Cardiac muscle cell (in vitro differentiated cells and primary cell): ENCODE results near the gene ADAMTS2. TPM values are rescaled to one million over a fixed set of nuclear protein-coding genes. Genes with fewer than 3 reads are reported as not detected.
A peak's percentile ranks its signal among the peaks of the same experiment; 100 is the strongest.

Experiments used
- DNase-seq, 2 donors: peaks; one replicate each; pipeline versions ENCODE4 v3.0.0 to v3.0.0-alpha.2; 2010 to 2017; ENCODE audit warnings: low read depth in 1 of 2, low spot score in 1 of 2
- H3K27ac ChIP-seq: fragments of 200-600 bp; sonication (generic); 2 replicates; pipeline ENCODE4 v1.5.1; 2016
- H3K27me3 ChIP-seq: fragments of 200-600 bp; sonication (generic); 2 replicates; pipeline ENCODE4 v1.6.0; 2016; ENCODE audit warnings: control low read depth
- H3K36me3 ChIP-seq: fragments of 200-600 bp; sonication (generic); 2 replicates; pipeline ENCODE4 v1.5.1; 2016; ENCODE audit warnings: control low read depth
- H3K4me1 ChIP-seq: fragments of 200-600 bp; sonication (generic); 2 replicates; pipeline ENCODE4 v1.8.1; 2017; ENCODE audit warnings: low read depth, mild to moderate bottlenecking, mixed run types
- H3K4me3 ChIP-seq: fragments of 200-600 bp; sonication (generic); 2 replicates; pipeline ENCODE4 v1.5.1; 2016; ENCODE audit warnings: mild to moderate bottlenecking
- H3K9me3 ChIP-seq: fragments of 200-600 bp; sonication (generic); 2 replicates; pipeline ENCODE4 v1.5.1; 2017; ENCODE audit warnings: low read depth, mild to moderate bottlenecking, control low read depth
- CTCF ChIP-seq: IDR thresholded peaks from 2 replicates; pipeline ENCODE4 v1.5.1; 2012; ENCODE audit warnings: low read depth, mild to moderate bottlenecking, low read length
- polyA plus RNA-seq: library from polyadenylated mRNA; unstranded; fragments of >200 nt; fragmentation: Nextera tagmentation; extraction: Ambion mirVana; gene quantifications from 2 replicates; pipeline ENCODE4 v1.2.1, GENCODE V29; 2016
- total RNA-seq: library from RNA; depleted of rRNA; stranded (reverse); fragments of >200 nt; gene quantifications from 2 replicates; pipeline ENCODE4 v1.2.3, GENCODE V29; 2016

Gene ADAMTS2
- total and polyA plus RNA-seq, 2 experiments from 2014 or later = 3.1 to 8.8 TPM

- no peak for TF ChIP-seq CTCF
- Histone ChIP-seq H3K36me3 (no peaks in the 10 kb centered on the region), H3K27ac (no peak overlapping the region), H3K4me3 (no peak overlapping the region), H3K27me3 (no peaks in the 10 kb centered on the region), H3K9me3 (no peaks in the 10 kb centered on the region), H3K4me1 (no peaks in the 10 kb centered on the region)
- DNase-seq = no peak
Measured at GRCh38 chr5:179267071-179267670, 78.1 kb downstream of the ADAMTS2 start.

DNA sequence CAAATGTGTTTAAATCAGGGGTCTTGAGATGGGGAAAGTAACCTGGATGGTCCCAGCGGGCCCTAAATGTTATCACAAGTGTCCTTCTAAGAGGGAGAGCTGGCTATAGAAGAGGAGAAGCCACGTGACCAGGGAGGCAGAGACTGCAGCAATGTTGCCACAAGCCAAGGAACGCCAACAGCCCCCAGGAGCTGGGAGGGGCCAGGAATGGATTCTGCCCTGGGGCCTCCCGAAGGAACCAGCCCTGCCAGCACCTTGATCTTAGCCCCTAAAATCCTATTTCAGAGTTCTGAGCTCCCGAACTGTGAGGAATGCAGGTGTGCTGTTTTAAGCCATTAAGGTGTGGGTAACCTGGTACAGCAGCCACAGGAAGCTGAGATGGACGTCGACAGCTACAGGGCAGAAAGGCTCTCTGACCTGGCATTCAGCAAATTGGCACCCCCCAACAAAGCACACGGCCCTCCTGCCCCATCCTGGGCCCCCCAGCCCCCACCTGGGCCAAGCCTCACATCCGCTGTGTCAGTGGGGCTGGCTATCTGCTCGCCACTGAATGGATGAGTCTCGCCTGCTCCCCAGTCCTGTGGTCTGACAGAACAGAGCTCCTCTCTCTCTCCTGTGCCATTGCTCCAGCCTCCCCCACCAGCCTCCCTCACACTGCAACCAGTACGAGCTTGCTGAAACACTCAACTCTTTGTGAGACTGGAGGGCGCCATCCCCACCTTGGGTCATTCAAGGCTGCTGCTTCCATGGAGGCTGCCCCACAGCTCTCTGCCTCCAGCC, 78.8 kb downstream of the ADAMTS2 start:
- no peak for TF ChIP-seq CTCF
- H3K4me3 ChIP-seq = no peak overlapping the region
- H3K9me3 ChIP-seq = no peaks in the 10 kb centered on the region
- H3K27ac ChIP-seq = no peak overlapping the region
- DNase-seq = peak in 1 of 2 donors; percentile 50
- no peaks in the 10 kb centered on the region for H3K36me3 ChIP-seq
- no peaks in the 10 kb centered on the region for H3K4me1 ChIP-seq
- no peaks in the 10 kb centered on the region for H3K27me3 ChIP-seq

- Histone ChIP-seq H3K4me3 (no peak overlapping the region), H3K27me3 (no peaks in the 10 kb centered on the region), H3K4me1 (no peaks in the 10 kb centered on the region), H3K36me3 (no peaks in the 10 kb centered on the region), H3K9me3 (no peaks in the 10 kb centered on the region), H3K27ac (no peak overlapping the region)
- peak; percentile 23 to 100 for DNase-seq
- no peak for TF ChIP-seq CTCF
Measured at GRCh38 chr5:179265514-179266290, 79.6 kb downstream of the ADAMTS2 start.

GRCh38 chr5:179264783-179265513, 80.3 kb downstream of the ADAMTS2 start:
- DNase-seq = no peak

More at GRCh38 chr5:179264783-179265513, 80.3 kb downstream of the ADAMTS2 start:
- Histone ChIP-seq H3K36me3 (no peaks in the 10 kb centered on the region), H3K27ac (no peak overlapping the region), H3K4me1 (no peaks in the 10 kb centered on the region), H3K27me3 (no peaks in the 10 kb centered on the region), H3K4me3 (no peak overlapping the region), H3K9me3 (no peaks in the 10 kb centered on the region)
- no peak for TF ChIP-seq CTCF
